Measurements from ENCODE around the gene CECR2. TPM values are rescaled to one million over a fixed set of nuclear protein-coding genes. Genes with fewer than 3 reads are reported as not detected.

The CECR2 gene
- total RNA-seq, 6 donors from 2014 or later = 5.8 to 35.6 (median 11.6) TPM

- no peak for TF ChIP-seq CTCF (IDR thresholded peaks at IDR 0.05)
- no peak for TF ChIP-seq EP300 (IDR thresholded peaks at IDR 0.05)
- no peak for TF ChIP-seq POLR2AphosphoS5 (IDR thresholded peaks at IDR 0.05)
- no peak for TF ChIP-seq POLR2A (IDR thresholded peaks at IDR 0.05)
- WGBS, 2 donors = 91 to 98% methylated on average over 8 to 14 of the region's 14 CpGs
- ATAC-seq (ENCODE audit: low FRiP score in 2 of 2) = no peak
- H3K27ac ChIP-seq = peak overlapping the region in 3 of 4 donors; percentile 46 to 74 (median 64)
- no peaks in the 10 kb centered on the region for H3K27me3 ChIP-seq
- H3K4me1 ChIP-seq = peaks cover 0 to 7% (median 6%) of the 10 kb centered on the region in 4 donors
- no peaks in the 10 kb centered on the region for H3K9me3 ChIP-seq
- H3K36me3 ChIP-seq = no peaks in the 10 kb centered on the region
- peak in 1 of 2 donors; percentile 63 for DNase-seq
- no peak overlapping the region for H3K4me3 ChIP-seq
These were observed 210.3 kb downstream of the CECR2 start for GRCh38 chr22:17579535-17579981.

GRCh38 chr22:17580441-17581031, 211.3 kb downstream of the CECR2 start:
- Histone ChIP-seq H3K4me3 (no peak overlapping the region), H3K4me1 (peaks cover 0 to 7% (median 6%) of the 10 kb centered on the region in 4 donors), H3K27ac (peak overlapping the region; percentile 2 to 74 (median 24)), H3K36me3 (no peaks in the 10 kb centered on the region), H3K9me3 (no peaks in the 10 kb centered on the region), H3K27me3 (no peaks in the 10 kb centered on the region)
- peak in 1 of 2 donors; percentile 71 for DNase-seq
- TF ChIP-seq CTCF (IDR thresholded peaks at IDR 0.05) = no peak
- TF ChIP-seq POLR2A (IDR thresholded peaks at IDR 0.05) = no peak
- no peak for TF ChIP-seq POLR2AphosphoS5 (IDR thresholded peaks at IDR 0.05)
- no peak for TF ChIP-seq EP300 (IDR thresholded peaks at IDR 0.05)
- 51 to 69% methylated on average over 5 to 14 of the region's 15 CpGs for WGBS, 2 donors
- peak in 1 of 2 donors; percentile 44 for ATAC-seq (ENCODE audit: low FRiP score in 2 of 2)

GRCh38 chr22:17581056-17581455, 211.8 kb downstream of the CECR2 start:
- Histone ChIP-seq H3K4me3 (no peak overlapping the region), H3K9me3 (no peaks in the 10 kb centered on the region), H3K4me1 (peaks cover 0 to 7% (median 6%) of the 10 kb centered on the region in 4 donors), H3K27ac (peak overlapping the region in 3 of 4 donors; percentile 12 to 74 (median 35)), H3K36me3 (no peaks in the 10 kb centered on the region), H3K27me3 (no peaks in the 10 kb centered on the region)
- no peak for TF ChIP-seq CTCF (IDR thresholded peaks at IDR 0.05)
- no peak for TF ChIP-seq POLR2AphosphoS5 (IDR thresholded peaks at IDR 0.05)
- TF ChIP-seq POLR2A (IDR thresholded peaks at IDR 0.05) = no peak
- no peak for TF ChIP-seq EP300 (IDR thresholded peaks at IDR 0.05)
- WGBS, 2 donors = 72 to 82% methylated on average over 12 to 13 of the region's 21 CpGs
- ATAC-seq (ENCODE audit: low FRiP score in 2 of 2) (peak in 1 of 2 donors; percentile 30), DNase-seq (peak in 1 of 2 donors; percentile 72)

GRCh38 chr22:17581631-17582030, 212.4 kb downstream of the CECR2 start:
- peak in 1 of 2 donors; percentile 62 for DNase-seq

More at GRCh38 chr22:17581631-17582030, 212.4 kb downstream of the CECR2 start:
- Histone ChIP-seq H3K4me3 (no peak overlapping the region), H3K9me3 (no peaks in the 10 kb centered on the region), H3K36me3 (no peaks in the 10 kb centered on the region), H3K4me1 (peaks cover 0 to 7% (median 6%) of the 10 kb centered on the region in 4 donors), H3K27me3 (no peaks in the 10 kb centered on the region), H3K27ac (no peak overlapping the region)
- ATAC-seq (ENCODE audit: low FRiP score in 2 of 2) = no peak
- TF ChIP-seq POLR2AphosphoS5 (IDR thresholded peaks at IDR 0.05) = no peak
- no peak for TF ChIP-seq POLR2A (IDR thresholded peaks at IDR 0.05)
- TF ChIP-seq CTCF (IDR thresholded peaks at IDR 0.05) = no peak
- TF ChIP-seq EP300 (IDR thresholded peaks at IDR 0.05) = no peak
- 92 to 96% methylated on average over 17 of the region's 17 CpGs for WGBS, 2 donors

Data from upper lobe of left lung (tissue), 6 donors.